Stimulated activated CD8-positive, alpha-beta memory T cell treated with anti-CD3 and anti-CD28 coated beads, Interleukin-7, amount 100 ng/mL, for 48 hours (primary cell): Measurements from ENCODE around the gene MEGF6.
"Not testable (repeated sequence)": the region's sequence is repeated elsewhere in the genome, so short reads cannot be mapped to it uniquely, and the experiment has no call there.

ENCODE experiments used
- DNase-seq, 2 donors: peaks; one replicate each; pipeline ENCODE4 v3.0.0-alpha.2; 2020; ENCODE audit warnings: low read depth in 1 of 2; ENCODE audit errors: extremely low read depth in 1 of 2

The MEGF6 gene

GRCh38 chr1:3629561-3630160 lies 18.4 kb upstream of the MEGF6 start:
- no peak for DNase-seq

- DNase-seq: no peak
These were observed 17.1 kb upstream of the MEGF6 start for GRCh38 chr1:3628445-3628844.

DNA sequence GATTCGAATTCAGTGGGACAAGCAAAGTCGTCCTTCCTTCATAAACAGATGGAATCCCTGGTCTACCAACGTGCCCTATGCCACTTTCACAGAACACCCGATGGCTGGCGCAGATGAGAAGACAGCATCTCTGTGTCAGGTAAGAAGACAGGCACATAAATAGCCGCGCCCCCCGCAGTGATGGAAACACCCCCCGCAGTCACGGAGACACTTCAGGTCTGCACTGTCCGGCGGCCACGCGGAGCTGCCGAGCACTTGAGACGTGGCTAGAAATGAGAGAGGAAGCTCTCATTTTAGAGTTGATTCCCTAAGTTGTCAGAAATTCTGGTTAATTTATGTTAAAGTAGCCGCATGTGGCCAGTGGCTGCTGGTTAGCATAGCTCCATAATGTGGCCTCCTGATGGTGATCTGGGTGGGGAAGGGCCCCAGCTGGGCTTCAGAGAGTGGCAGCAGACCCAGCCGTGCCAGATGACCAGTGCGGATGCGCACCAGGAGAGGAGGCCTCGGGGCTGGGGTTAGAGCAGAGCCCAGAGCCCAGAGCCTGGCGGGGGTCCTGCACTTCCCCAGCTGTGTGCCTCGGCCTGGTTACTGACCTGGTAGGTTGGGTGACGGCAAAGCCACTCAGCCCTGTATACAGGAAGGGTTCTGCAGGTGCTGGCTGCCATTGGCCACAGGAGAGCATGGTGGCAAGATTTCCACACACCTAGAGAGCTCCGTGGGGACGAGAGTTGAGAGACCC lies 16.4 kb upstream of the MEGF6 start:
- no peak for DNase-seq

- no peak for DNase-seq
These were observed 14.7 kb upstream of the MEGF6 start for GRCh38 chr1:3626025-3626424.

DNA sequence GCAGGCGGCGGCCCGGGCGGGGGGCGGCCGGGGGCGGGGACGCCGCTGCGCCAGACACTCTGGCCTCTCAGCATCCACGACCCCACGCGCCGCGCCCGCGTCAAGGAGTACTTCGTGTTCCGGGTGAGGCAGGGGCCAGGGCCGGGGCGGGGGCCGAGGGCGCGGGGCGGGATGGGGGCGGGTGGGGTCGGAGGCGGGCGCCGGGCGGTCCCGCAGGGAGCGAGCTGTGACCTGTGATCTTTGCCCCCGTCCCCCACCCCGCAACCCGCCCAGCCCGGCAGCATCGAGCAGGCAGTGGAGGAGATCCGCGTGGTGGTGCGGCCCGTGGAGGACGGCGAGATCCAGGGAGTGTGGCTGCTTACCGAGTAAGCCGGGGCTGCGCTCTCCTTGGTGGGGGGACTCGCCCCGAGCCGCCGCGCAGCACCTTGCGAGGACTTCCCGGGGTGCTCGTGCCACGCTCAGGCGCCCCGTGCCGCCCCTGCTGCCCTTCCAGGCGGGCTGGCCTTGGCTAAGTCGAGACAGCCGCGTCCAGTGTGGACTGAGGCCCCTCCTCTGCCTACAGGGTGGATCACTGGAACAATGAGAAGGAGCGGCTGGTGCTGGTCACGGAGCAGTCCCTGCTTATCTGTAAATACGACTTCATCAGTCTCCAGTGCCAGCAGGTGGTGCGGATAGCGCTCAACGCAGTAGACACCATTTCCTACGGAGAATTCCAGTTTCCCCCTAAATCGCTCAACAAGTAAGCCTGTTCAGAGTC lies 14.0 kb upstream of the MEGF6 start:
- no peak for DNase-seq

DNA sequence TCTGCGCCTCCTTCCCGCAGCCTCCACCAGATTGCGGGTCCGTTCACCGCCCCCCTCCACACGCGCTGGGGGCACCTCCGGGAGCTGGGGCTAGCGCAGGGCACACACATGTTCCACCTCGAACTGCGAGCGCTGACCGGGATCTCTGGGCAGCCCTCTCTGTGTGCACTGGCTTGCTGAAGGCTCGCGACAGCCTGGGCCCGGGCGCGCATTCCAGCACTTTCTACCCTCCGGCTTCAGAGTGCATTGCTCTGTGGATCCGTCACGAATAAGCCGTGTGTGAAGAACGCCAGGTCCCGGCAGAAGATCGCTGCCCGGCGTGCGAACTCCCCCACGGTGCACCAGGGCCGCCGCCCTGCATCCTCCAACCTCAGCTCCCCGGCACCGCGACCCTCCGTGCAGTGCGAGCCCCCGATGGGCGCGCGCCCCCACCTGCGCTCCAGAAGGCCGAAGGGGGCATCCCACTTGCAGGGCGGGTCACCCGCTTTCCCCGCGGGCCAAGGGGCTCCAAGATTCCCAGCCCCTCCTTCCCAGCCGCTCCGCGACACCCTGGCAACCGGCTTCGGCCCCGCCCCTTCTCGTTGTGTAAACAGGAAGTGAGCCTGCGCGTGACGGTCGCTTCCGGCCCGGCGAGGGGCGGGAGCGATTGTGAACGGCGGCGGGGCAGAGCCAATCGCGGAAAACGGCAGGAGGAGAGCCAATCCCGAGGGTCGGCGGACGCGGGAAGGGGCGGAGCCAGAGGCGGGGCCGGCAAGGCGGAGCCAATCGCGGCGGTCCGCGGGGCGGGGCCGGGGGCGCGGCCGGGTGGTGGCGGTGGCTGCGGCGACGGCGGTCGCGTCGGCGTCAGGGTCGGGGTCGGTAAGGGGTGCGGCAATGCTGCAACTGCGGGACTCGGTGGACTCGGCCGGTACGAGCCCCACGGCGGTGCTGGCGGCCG lies 13.2 kb upstream of the MEGF6 start, which contains the start of gene TPRG1L:
TPRG1L (plus strand) TSS at position 816 of the 937 bp plus-strand sequence; CDS start at position 874, 58 bp downstream.
- peak; percentile 95 to 96 for DNase-seq

- DNase-seq: no peak
These were observed 12.3 kb upstream of the MEGF6 start for GRCh38 chr1:3623441-3624199.

- not testable (repeated sequence) for DNase-seq
These were observed 10.8 kb upstream of the MEGF6 start for GRCh38 chr1:3622102-3622501.

- not testable (repeated sequence) for DNase-seq
These were observed 9.9 kb upstream of the MEGF6 start for GRCh38 chr1:3621151-3621671.

GRCh38 chr1:3620708-3621107 lies 9.4 kb upstream of the MEGF6 start:
- no peak for DNase-seq

DNA sequence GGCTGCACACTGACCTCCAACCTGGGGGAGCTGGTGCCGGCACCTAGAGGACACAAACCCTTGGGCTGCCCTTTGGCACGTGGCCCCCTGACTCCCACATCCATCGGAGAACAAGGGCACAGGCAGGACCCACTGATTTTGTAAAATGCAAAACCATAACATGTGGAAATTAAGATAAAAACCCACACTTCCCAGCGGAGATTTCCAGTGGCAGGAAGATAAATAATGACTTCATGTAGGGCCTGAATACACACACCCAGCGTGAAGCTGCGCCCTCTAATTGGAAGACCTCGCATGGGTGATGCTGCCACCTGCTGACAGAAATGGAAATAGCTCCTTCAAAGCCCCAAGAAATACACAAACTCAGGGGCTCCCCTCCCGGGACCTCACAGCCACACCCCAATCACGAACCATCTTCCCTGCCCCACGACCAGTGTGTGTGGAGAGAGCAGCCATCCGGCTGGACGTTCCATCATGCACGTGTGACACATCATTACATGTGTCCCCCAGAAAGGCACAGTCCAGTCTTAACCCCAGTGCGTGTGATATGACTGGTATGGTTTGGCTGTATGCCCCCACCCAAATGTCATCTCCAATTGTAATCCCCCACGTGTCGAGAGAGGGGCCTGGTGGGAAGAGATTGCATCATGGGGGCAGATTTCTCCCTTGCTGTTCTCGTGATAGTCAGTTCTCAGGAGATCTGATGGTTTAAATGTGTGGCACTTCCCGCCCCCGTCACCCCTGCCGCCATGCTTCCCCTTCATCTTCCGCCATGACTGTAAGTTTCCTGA lies 7.8 kb upstream of the MEGF6 start:
- DNase-seq: peak in 1 of 2 donors; percentile 55

DNA sequence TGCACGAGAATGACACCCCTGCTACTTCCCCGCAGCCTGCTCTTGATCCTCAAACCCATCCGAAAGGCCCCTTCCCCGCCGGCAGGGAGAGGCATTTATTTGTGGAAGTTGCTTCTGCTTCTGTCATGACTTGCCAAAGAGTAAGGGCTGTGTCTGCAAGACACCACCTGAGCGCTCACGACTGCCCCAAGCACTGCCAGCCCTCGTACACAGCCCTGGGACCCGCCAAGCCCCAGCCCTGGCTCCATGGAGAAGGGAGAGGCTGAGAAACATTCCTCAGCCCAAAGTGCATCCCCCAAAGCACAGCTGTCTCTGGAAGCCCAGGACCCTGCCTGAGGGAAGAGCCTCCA lies 7.2 kb upstream of the MEGF6 start:
- DNase-seq: no peak

GRCh38 chr1:3617806-3618345 lies 6.6 kb upstream of the MEGF6 start:
- DNase-seq: no peak

DNA sequence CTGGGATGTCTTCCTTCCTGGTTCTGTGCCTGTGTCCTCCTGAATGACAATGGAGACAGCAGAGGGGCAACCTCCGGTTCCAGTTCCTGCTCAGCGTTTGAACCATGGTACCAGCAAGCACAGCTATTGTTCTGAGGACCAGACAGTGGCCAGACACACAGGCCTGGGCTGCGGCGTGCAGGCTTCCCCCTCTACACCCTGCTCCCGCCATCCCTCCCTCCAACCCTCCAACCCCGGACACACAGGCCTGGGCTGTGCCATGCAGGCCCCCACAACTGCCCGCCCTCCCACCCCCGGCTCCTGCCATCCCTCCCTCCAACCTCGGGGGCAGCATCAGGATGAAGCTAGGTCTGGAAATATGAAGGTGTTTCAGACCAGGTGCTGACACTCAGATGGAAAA lies 5.6 kb upstream of the MEGF6 start:
- DNase-seq: no peak

DNA sequence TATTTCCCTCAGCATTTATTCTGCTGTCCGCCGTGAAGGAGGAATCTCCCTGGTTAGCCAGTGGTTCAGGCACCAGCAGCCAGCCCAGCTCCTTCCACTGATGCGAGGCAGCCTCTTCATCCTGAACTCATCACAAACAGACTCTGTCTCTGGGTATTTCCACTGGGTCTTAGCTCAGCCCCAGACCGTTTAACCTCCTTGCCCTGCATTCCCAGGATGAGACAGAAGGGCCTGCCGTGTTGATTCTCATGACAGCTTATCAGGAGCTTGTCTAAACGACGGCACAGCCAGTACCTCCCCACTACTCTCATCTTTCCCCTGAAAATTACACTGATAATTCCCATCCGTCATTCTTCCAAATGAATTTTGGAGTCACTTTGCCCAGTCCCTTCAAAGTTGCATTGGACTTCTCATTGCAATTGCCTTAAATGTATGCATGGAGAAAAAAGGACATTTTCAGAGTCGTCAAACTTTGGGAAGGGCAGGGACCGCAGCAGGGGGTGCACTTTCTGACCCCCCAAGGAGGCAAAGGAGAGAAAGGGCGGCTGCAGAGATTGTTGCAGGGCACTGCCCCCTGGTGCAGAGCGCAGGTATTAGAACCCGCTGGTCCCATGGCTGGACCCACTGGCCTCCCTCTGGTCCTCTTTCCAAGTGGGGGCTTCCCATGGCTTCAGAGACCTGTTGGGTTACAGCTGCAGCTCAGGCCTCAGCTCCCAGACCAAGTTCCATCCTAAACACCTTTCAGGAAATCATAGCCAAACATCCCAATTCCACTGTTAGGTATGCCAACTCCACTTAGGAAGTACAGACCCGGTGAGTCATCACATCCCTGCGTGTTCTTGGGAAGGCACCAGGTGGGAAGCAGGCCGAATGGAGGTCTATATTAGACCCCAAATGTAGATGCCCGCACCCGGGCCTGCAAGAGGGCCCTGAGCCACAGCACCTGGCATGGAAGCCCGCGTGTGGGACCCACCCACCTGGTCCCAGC lies 3.7 kb upstream of the MEGF6 start:
- DNase-seq: no peak

DNA sequence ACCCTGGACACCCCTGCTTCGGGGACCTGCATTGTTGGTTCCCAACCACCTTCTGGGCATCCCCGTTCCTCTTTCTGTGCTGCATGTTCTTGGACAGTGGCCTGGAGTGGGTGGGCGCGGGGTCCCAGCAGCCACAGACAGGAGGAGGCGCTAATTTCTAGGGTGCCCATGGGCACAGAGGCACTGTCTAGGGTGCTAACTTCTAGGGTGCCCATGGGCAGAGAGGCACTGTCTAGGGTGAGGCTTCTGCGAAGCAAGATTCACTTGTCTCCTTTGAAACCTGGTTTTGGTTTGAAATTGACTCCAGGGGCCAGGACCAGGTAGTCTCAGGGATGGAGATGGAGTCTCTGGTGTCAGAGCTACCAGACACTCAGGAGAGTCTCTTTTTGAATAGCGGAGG lies 815 bp upstream of the MEGF6 start:
- no peak for DNase-seq

- no peak for DNase-seq
These were observed 660 bp downstream of the MEGF6 start for GRCh38 chr1:3610527-3611169.
